HUES48 (cell line): Measurements from ENCODE around the gene CCDC92.

ENCODE experiments used
- H3K27ac ChIP-seq: one replicate; pipeline ENCODE4 v1.7.0; 2013; ENCODE audit warnings: low read depth, low read length, inconsistent platforms
- H3K27me3 ChIP-seq: 2 replicates; pipeline ENCODE4 v1.6.1; 2013; ENCODE audit warnings: mild to moderate bottlenecking, low read length; ENCODE audit not compliant: control insufficient read depth, insufficient read depth
- H3K36me3 ChIP-seq: 2 replicates; pipeline ENCODE4 v1.6.1; 2013; ENCODE audit warnings: low read length; ENCODE audit not compliant: control insufficient read depth, insufficient read depth
- H3K4me1 ChIP-seq: 2 replicates; pipeline ENCODE4 v1.6.1; 2013; ENCODE audit warnings: mild to moderate bottlenecking, low read length; ENCODE audit not compliant: control insufficient read depth, insufficient read depth
- H3K4me3 ChIP-seq: 2 replicates; pipeline ENCODE4 v1.5.1; 2013; ENCODE audit warnings: mild to moderate bottlenecking, low read depth, low read length
- H3K9ac ChIP-seq: 2 replicates; pipeline ENCODE4 v1.6.1; 2013; ENCODE audit warnings: mild to moderate bottlenecking, low read depth, low read length, moderate library complexity
- H3K9me3 ChIP-seq: 2 replicates; pipeline ENCODE4 v1.6.1; 2013; ENCODE audit warnings: low read length; ENCODE audit not compliant: control insufficient read depth, insufficient read depth

The CCDC92 gene

GRCh38 chr12:123931686-123932321 lies 40.8 kb downstream of the CCDC92 start:
- no peak overlapping the region for H3K9ac ChIP-seq
- no peaks in the 10 kb centered on the region for H3K36me3 ChIP-seq
- no peaks in the 10 kb centered on the region for H3K27me3 ChIP-seq
- H3K27ac ChIP-seq, result no peak overlapping the region
- no peaks in the 10 kb centered on the region for H3K4me1 ChIP-seq
- no peak overlapping the region for H3K4me3 ChIP-seq
- H3K9me3 ChIP-seq, result no peaks in the 10 kb centered on the region

DNA sequence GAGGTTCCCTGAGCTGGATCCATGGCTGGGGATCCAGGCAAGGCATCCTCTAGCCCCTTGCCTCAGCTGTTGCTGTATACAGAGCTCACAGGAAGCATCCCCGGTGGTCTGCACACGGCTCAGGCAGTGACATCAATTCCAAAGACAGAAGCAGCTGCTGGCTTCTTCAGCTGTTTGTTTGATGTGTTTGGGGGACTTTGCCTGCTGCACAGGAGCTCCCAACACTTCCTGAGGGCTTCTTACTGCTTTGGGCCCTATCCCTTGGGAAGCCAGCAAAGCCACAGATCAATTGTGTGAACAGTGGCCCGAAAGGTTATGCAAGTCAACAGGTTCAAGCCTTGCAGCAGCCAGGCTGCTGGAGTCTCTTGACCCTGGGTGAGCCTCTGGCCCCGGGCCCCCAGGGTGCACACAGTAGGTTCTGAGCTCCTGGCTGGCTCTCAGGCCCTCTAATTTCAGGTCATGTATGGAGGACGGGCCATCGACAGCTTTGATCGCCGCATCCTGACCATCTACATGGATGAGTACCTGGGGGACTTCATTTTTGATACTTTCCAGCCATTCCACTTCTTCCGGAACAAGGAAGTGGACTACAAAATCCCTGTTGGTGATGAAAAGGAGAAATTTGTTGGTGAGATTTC lies 42.6 kb downstream of the CCDC92 start:
- H3K4me3 ChIP-seq, result no peak overlapping the region
- no peaks in the 10 kb centered on the region for H3K27me3 ChIP-seq
- H3K27ac ChIP-seq, result no peak overlapping the region
- no peaks in the 10 kb centered on the region for H3K4me1 ChIP-seq
- H3K36me3 ChIP-seq, result no peaks in the 10 kb centered on the region
- no peak overlapping the region for H3K9ac ChIP-seq
- no peaks in the 10 kb centered on the region for H3K9me3 ChIP-seq

- Histone ChIP-seq H3K27ac (no peak overlapping the region), H3K27me3 (no peaks in the 10 kb centered on the region)
Observed at GRCh38 chr12:123928897-123929296, 43.7 kb downstream of the CCDC92 start.

DNA sequence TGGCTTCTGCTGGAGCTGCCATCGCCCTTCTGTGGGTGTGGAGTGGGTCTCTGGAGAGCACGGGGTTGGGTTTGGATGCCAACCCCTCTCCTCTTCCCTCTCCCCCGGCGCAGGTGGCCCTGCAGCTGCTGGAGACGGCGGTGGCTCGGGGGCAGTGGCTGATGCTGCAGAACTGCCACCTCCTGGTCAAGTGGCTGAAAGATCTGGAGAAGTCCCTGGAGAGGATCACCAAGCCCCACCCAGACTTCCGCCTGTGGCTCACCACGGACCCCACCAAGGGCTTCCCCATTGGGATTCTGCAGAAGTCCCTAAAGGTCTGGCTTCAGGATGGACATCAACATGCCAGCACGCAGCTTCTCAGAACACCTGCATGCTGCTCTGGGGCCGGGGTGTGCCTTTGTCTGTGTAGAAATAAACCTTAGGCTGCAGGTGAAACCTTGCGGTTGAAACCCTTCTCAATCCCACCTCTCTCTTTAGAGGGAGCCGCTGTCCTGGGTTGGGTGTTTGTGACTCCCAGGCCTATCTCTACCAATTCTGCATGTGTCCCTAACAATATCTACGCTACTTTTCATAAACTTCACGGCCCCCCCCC lies 44.3 kb downstream of the CCDC92 start:
- H3K36me3 ChIP-seq, result no peaks in the 10 kb centered on the region
- H3K4me3 ChIP-seq, result no peak overlapping the region
- H3K27me3 ChIP-seq, result no peaks in the 10 kb centered on the region
- no peak overlapping the region for H3K27ac ChIP-seq
- no peaks in the 10 kb centered on the region for H3K9me3 ChIP-seq
- no peak overlapping the region for H3K9ac ChIP-seq
- H3K4me1 ChIP-seq, result no peaks in the 10 kb centered on the region

More at GRCh38 chr12:123928897-123929296, 43.7 kb downstream of the CCDC92 start:
- Histone ChIP-seq H3K9ac (no peak overlapping the region), H3K36me3 (no peaks in the 10 kb centered on the region), H3K9me3 (no peaks in the 10 kb centered on the region), H3K4me1 (no peaks in the 10 kb centered on the region), H3K4me3 (no peak overlapping the region)

DNA sequence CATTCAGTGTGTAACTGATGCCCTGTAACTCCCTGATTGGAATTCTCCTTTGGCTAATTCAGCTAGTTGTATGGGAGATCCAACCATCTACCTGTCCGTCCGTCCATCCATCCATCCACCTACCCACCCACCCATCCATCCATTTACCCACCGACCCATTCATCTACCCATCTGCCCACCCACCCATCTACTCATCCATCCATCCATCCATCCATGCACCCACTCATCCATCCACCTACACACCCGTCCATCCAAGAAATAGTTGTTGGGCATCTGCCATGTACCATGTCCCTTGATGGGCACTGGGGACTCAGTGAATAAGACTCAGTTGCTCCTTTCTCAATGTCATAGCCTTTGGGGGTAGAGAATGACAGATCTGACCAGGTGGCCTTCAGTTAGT lies 48.1 kb downstream of the CCDC92 start:
- Histone ChIP-seq H3K4me1 (no peaks in the 10 kb centered on the region), H3K27me3 (no peaks in the 10 kb centered on the region), H3K36me3 (no peaks in the 10 kb centered on the region), H3K9me3 (no peaks in the 10 kb centered on the region), H3K9ac (no peak overlapping the region), H3K4me3 (no peak overlapping the region), H3K27ac (no peak overlapping the region)

GRCh38 chr12:123923927-123924326 lies 48.7 kb downstream of the CCDC92 start:
- Histone ChIP-seq H3K9me3 (no peaks in the 10 kb centered on the region), H3K4me1 (no peaks in the 10 kb centered on the region), H3K4me3 (no peak overlapping the region), H3K9ac (no peak overlapping the region), H3K27ac (no peak overlapping the region), H3K27me3 (no peaks in the 10 kb centered on the region), H3K36me3 (no peaks in the 10 kb centered on the region)

GRCh38 chr12:123923038-123923437 lies 49.6 kb downstream of the CCDC92 start:
- Histone ChIP-seq H3K27ac (no peak overlapping the region), H3K9ac (no peak overlapping the region), H3K27me3 (no peaks in the 10 kb centered on the region)

DNA sequence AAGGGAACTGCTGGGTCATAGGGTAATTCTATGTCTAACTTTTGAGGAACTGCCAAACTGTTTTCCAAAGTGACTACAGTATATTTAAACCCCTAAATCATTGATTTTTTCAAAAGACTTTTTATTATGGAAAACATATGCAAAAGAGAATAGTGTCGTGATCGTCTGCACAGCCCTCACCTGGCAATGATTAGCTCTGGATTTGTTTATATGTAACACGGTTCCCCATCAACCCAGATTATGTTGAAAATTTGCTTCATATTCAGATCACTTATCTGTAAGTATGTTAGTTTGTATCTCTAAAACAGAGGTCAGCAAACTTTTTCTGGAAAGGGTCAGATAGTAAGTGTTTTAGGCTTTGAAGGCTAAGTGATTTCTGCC lies 52.7 kb downstream of the CCDC92 start:
- Histone ChIP-seq H3K4me3 (no peak overlapping the region), H3K27me3 (no peaks in the 10 kb centered on the region), H3K9ac (no peak overlapping the region), H3K4me1 (no peaks in the 10 kb centered on the region), H3K36me3 (no peaks in the 10 kb centered on the region), H3K27ac (no peak overlapping the region), H3K9me3 (no peaks in the 10 kb centered on the region)

More at GRCh38 chr12:123923038-123923437, 49.6 kb downstream of the CCDC92 start:
- Histone ChIP-seq H3K36me3 (no peaks in the 10 kb centered on the region), H3K9me3 (no peaks in the 10 kb centered on the region), H3K4me1 (no peaks in the 10 kb centered on the region), H3K4me3 (no peak overlapping the region)

- Histone ChIP-seq H3K4me3 (no peak overlapping the region), H3K27me3 (no peaks in the 10 kb centered on the region), H3K9ac (no peak overlapping the region), H3K36me3 (no peaks in the 10 kb centered on the region), H3K27ac (no peak overlapping the region), H3K9me3 (no peaks in the 10 kb centered on the region), H3K4me1 (no peaks in the 10 kb centered on the region)
Observed at GRCh38 chr12:123917337-123917850, 55.2 kb downstream of the CCDC92 start.

DNA sequence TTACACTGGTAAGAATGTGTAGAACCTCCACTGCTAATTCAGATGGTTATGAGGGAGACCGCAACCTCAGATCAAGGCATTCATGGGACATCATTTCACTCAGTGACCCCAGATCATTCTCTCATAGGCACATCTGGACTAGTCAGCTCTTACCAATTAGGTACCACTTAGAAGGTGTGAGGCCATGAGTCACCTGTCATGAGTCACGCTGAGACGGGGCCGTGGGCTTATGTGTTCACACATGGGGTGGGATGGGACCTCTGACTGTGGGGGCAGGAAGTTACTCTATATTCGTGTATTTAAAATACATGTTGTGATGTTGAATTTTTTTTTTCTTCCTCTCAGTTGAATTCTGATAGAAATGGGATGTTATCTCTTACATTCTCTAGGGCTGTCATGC lies 55.9 kb downstream of the CCDC92 start:
- Histone ChIP-seq H3K27ac (no peak overlapping the region), H3K9me3 (no peaks in the 10 kb centered on the region), H3K4me3 (no peak overlapping the region), H3K27me3 (no peaks in the 10 kb centered on the region), H3K36me3 (no peaks in the 10 kb centered on the region), H3K4me1 (no peaks in the 10 kb centered on the region), H3K9ac (no peak overlapping the region)

DNA sequence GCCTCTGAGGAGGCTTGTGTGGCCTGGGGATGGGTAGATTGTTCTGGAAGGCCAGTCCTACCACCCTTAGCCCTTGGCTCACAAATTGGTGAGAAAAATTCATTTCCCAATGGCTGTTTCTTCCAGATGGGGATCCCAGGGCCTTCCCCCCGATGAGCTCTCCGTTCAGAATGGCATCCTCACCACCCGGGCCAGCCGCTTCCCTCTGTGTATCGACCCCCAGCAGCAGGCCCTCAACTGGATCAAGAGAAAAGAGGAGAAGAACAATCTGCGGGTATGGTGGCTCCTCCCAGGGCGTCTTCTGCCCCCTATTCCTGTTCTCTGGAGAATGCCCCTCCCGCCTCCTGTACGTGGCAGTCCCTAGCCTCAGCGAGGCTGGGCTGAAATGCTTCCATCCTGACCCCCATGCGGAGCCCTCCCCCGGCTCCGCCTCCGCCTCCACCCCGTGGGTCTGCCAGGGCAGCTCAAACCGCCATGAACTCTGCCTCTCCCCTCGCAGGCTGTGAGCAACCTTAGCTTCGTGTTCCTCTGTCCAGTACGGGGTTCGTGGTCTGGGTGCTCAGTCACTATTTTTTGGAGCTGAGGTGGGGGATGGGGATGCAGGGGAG lies 57.8 kb downstream of the CCDC92 start:
- Histone ChIP-seq H3K9me3 (no peaks in the 10 kb centered on the region), H3K9ac (no peak overlapping the region), H3K36me3 (no peaks in the 10 kb centered on the region), H3K27me3 (no peaks in the 10 kb centered on the region), H3K4me3 (no peak overlapping the region), H3K27ac (no peak overlapping the region), H3K4me1 (no peaks in the 10 kb centered on the region)
